Spinal cord (tissue), 10 donors: ENCODE data around the gene SRGAP3. TPM values are rescaled to one million over a fixed set of nuclear protein-coding genes. Genes with fewer than 3 reads are reported as not detected.
A peak's percentile ranks its signal among the peaks of the same experiment; 100 is the strongest.

ENCODE experiments used
- DNase-seq, 6 donors: peaks; one replicate each; pipeline versions ENCODE4 v3.0.0 to v3.0.0-alpha.2; 2013 to 2015; ENCODE audit warnings: low spot score in 6 of 6, low read depth in 4 of 6
- H3K27ac ChIP-seq: one replicate; pipeline ENCODE4 v1.5.1; 2013; ENCODE audit warnings: low read depth, low read length, control low read depth
- H3K27me3 ChIP-seq: one replicate; pipeline ENCODE4 v1.6.1; 2013; ENCODE audit warnings: low read length; ENCODE audit not compliant: control insufficient read depth, insufficient read depth
- H3K36me3 ChIP-seq: one replicate; pipeline ENCODE4 v1.6.1; 2013; ENCODE audit warnings: low read length; ENCODE audit not compliant: control insufficient read depth, insufficient read depth
- H3K4me1 ChIP-seq: one replicate; pipeline ENCODE4 v1.6.1; 2013; ENCODE audit warnings: low read length; ENCODE audit not compliant: control insufficient read depth, insufficient read depth
- H3K4me3 ChIP-seq: one replicate; pipeline ENCODE4 v1.5.1; 2013; ENCODE audit warnings: low read depth, low read length, control low read depth
- H3K9me3 ChIP-seq: one replicate; pipeline ENCODE4 v1.6.1; 2013; ENCODE audit warnings: low read length; ENCODE audit not compliant: control insufficient read depth, insufficient read depth
- WGBS: methylation state at CpG from one replicate; pipeline ENCODE4 v1.1.5; 2013; ENCODE audit warnings: missing lambda C conversion rate; ENCODE audit not compliant: insufficient coverage; 5-methylcytosine and 5-hydroxymethylcytosine counted together
- polyA plus RNA-seq, 2 donors: library from polyadenylated mRNA; unstranded; fragments of 120-200 nt; gene quantifications; one replicate each; pipeline ENCODE4 v1.2.1, GENCODE V29; 2013; ENCODE audit not compliant: insufficient read length in 2 of 2
- total RNA-seq, 2 donors: library from RNA; depleted of rRNA in 1 of 2; stranded (reverse); fragments of 120-200 nt in 1 of 2; fragments of >200 nt in 1 of 2; gene quantifications; one replicate each; pipeline versions ENCODE4 v1.2.3 to v1.2.4, GENCODE V29; 2013 to 2014
- donor health status: healthy.

SRGAP3 gene
- total and polyA plus RNA-seq, 4 donors, result 46.1 to 71.9 (median 65.6) TPM

- H3K27ac ChIP-seq, result no peak overlapping the region
- 45% methylated on average over 6 of the region's 8 CpGs for WGBS
- H3K27me3 ChIP-seq, result no peaks in the 10 kb centered on the region
- peaks cover 60% of the 10 kb centered on the region for H3K36me3 ChIP-seq
- no peak overlapping the region for H3K4me3 ChIP-seq
- peaks cover 29% of the 10 kb centered on the region for H3K4me1 ChIP-seq
- H3K9me3 ChIP-seq, result no peaks in the 10 kb centered on the region
- peak in 1 of 6 donors; percentile 28 for DNase-seq
Measured at GRCh38 chr3:8988791-8989558, 260.5 kb downstream of the SRGAP3 start.

DNA sequence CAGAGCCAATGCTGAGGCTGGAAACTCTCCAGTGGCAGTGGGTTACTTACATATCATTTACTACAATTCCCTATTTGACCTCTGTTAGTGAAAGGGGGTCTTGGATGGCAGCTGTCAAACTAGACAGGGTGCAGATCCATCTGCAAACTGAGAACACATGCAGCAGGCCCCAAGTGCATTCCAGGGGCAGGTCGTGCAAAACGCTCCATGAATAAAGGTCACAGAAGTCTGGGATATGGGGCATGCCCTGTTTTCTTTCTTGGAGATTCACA, 261.1 kb downstream of the SRGAP3 start:
- Histone ChIP-seq H3K27me3 (no peaks in the 10 kb centered on the region), H3K4me3 (no peak overlapping the region), H3K27ac (no peak overlapping the region), H3K4me1 (peaks cover 29% of the 10 kb centered on the region), H3K9me3 (no peaks in the 10 kb centered on the region), H3K36me3 (peaks cover 58% of the 10 kb centered on the region)
- WGBS, result 52% methylated on average over 2 of the region's 2 CpGs
- no peak for DNase-seq

GRCh38 chr3:8987645-8988383, 261.6 kb downstream of the SRGAP3 start:
- 30% methylated on average over 14 of the region's 15 CpGs for WGBS
- H3K9me3 ChIP-seq, result no peaks in the 10 kb centered on the region
- no peaks in the 10 kb centered on the region for H3K27me3 ChIP-seq
- no peak overlapping the region for H3K27ac ChIP-seq
- peak in 5 of 6 donors; percentile 36 to 92 (median 48) for DNase-seq
- peaks cover 29% of the 10 kb centered on the region for H3K4me1 ChIP-seq
- H3K36me3 ChIP-seq, result peaks cover 53% of the 10 kb centered on the region
- no peak overlapping the region for H3K4me3 ChIP-seq

GRCh38 chr3:8987226-8987625, 262.2 kb downstream of the SRGAP3 start:
- Histone ChIP-seq H3K9me3 (no peaks in the 10 kb centered on the region), H3K4me3 (no peak overlapping the region), H3K36me3 (peaks cover 49% of the 10 kb centered on the region), H3K27me3 (no peaks in the 10 kb centered on the region), H3K27ac (no peak overlapping the region), H3K4me1 (peaks cover 29% of the 10 kb centered on the region)
- DNase-seq, result no peak
- 100% methylated on average over 3 of the region's 6 CpGs for WGBS

DNA sequence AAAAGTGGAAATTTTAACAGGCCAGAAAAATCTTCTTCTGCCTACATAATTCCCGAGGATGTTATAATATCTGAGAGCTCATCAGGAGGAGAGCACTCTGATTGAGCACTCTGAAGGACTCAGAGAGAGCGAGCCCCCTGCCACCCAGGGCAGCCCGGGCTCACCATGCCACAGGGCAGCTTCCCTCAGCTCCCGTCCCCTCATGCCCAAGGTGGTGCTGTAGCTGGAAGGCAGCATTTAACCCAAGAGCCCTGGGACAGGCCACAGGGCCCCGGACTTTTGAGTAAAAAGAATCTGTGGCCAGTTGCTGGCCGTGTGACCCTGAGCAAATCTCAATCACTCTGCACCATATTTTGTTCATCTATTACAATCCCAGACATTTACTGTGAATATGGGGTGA, 262.7 kb downstream of the SRGAP3 start:
- DNase-seq, result no peak
- Histone ChIP-seq H3K27ac (no peak overlapping the region), H3K4me3 (no peak overlapping the region), H3K27me3 (no peaks in the 10 kb centered on the region), H3K4me1 (peaks cover 29% of the 10 kb centered on the region), H3K9me3 (no peaks in the 10 kb centered on the region), H3K36me3 (peaks cover 47% of the 10 kb centered on the region)
- 94% methylated on average over 3 of the region's 6 CpGs for WGBS

DNA sequence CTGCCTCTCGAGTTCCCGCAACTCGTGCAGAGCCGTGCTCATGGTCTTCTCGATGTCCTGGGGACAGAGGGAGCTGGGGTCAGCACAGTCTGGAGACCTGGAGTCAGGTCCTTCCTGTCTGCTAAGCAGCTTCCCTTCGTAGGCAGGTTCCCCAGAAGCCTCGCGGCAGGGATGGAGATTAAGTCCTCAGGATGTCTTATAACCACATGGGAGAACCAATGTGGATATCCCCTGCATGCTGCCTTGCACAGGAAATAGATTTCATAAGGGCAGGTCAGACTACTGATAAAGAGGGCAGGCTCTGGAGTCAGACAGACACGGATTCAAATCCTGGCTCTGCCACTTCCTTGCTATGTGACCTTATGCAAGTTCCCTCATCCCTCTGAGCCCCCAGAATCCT, 263.6 kb downstream of the SRGAP3 start:
- H3K9me3 ChIP-seq, result no peaks in the 10 kb centered on the region
- peaks cover 25% of the 10 kb centered on the region for H3K4me1 ChIP-seq
- peaks cover 40% of the 10 kb centered on the region for H3K36me3 ChIP-seq
- H3K27ac ChIP-seq, result no peak overlapping the region
- H3K27me3 ChIP-seq, result no peaks in the 10 kb centered on the region
- WGBS, result 93% methylated on average over 8 of the region's 9 CpGs
- no peak for DNase-seq
- H3K4me3 ChIP-seq, result no peak overlapping the region

DNA sequence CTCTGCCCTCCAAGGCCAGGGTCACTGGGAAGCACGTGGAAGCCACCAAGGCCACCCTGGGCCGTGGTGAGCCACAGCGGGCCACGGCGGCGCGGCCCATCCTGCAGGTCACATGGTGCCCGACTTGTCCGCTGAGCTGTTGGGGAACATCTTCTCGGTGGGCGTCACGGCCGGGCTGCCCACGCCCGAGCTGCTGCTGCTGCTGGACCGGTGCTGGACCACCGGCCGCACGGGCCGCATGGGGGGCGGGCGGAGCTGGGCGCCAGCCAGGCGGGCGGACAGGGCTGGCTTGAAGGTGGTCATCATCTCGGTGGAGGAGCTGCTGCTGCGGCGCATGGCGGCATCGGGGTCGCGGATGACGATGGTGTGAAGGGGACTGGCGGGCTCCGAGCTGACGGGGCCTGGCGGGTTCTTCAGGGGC, 264.0 kb downstream of the SRGAP3 start:
- H3K27ac ChIP-seq, result no peak overlapping the region
- WGBS, result 96% methylated on average over 37 of the region's 37 CpGs

GRCh38 chr3:8984526-8984925, 264.9 kb downstream of the SRGAP3 start:
- Histone ChIP-seq H3K9me3 (no peaks in the 10 kb centered on the region), H3K27ac (no peak overlapping the region), H3K27me3 (no peaks in the 10 kb centered on the region), H3K4me3 (no peak overlapping the region), H3K36me3 (peaks cover 31% of the 10 kb centered on the region), H3K4me1 (peaks cover 19% of the 10 kb centered on the region)
- 94% methylated on average over 2 of the region's 7 CpGs for WGBS
- DNase-seq, result no peak

More for the DNA sequence above, 264.0 kb downstream of the SRGAP3 start:
- no peak for DNase-seq
- Histone ChIP-seq H3K27me3 (no peaks in the 10 kb centered on the region), H3K36me3 (peaks cover 36% of the 10 kb centered on the region), H3K4me3 (no peak overlapping the region), H3K9me3 (no peaks in the 10 kb centered on the region), H3K4me1 (peaks cover 20% of the 10 kb centered on the region)

- H3K4me3 ChIP-seq, result no peak overlapping the region
- no peak overlapping the region for H3K27ac ChIP-seq
- peaks cover 17% of the 10 kb centered on the region for H3K4me1 ChIP-seq
- no peaks in the 10 kb centered on the region for H3K27me3 ChIP-seq
- WGBS, result no CpG with 5 or more reads among the region's 6 CpGs
- H3K36me3 ChIP-seq, result peaks cover 31% of the 10 kb centered on the region
- no peaks in the 10 kb centered on the region for H3K9me3 ChIP-seq
- no peak for DNase-seq
Measured at GRCh38 chr3:8984081-8984480, 265.4 kb downstream of the SRGAP3 start.

- no peak for DNase-seq
- no peaks in the 10 kb centered on the region for H3K27me3 ChIP-seq
- 90% methylated on average over 4 of the region's 5 CpGs for WGBS
- no peak overlapping the region for H3K4me3 ChIP-seq
- peaks cover 12% of the 10 kb centered on the region for H3K4me1 ChIP-seq
- no peaks in the 10 kb centered on the region for H3K9me3 ChIP-seq
- H3K36me3 ChIP-seq, result peaks cover 31% of the 10 kb centered on the region
- no peak overlapping the region for H3K27ac ChIP-seq
Measured at GRCh38 chr3:8983591-8983990, 265.9 kb downstream of the SRGAP3 start.
